GM12878 (cell line): ENCODE measurements around the gene DDX55. TPM values are rescaled to one million over a fixed set of nuclear protein-coding genes. Genes with fewer than 3 reads are reported as not detected.

Source experiments
- ATAC-seq: fragments of 200-7000 bp; cut with Tn5 transposase; 3 replicates; pipeline ENCODE4 v1.9.1; 2020; ENCODE audit warnings: mild to moderate bottlenecking, moderate library complexity
- BruUV-seq: library from RNA; stranded (reverse); fragments of 400-500 nt; replicated peaks from 2 replicates; lab custom pipeline; 2021; lab: Mats Ljungman, UMichigan
- CTCF ChIA-PET: fragments of 300-600 bp; sonication (Branson Sonifier 250); formaldehyde crosslinking; extraction: SDS; loops from one replicate; lab custom pipeline; 2021; ENCODE audit warnings: inconsistent platforms; lab: Yijun Ruan, JAX
- POLR2A ChIA-PET: fragments of 350-600 bp; formaldehyde crosslinking; extraction: SDS; loops from one replicate; lab custom pipeline; 2021; ENCODE audit warnings: inconsistent platforms; lab: Charles Lee
- RAD21 ChIA-PET: fragments of 300-600 bp; sonication (Branson Sonifier 250); formaldehyde crosslinking; loops from one replicate; lab custom pipeline; 2023; ENCODE audit warnings: antibody characterized with exemption; ENCODE audit not compliant: unreplicated experiment; lab: Charles Lee
- SMC1A ChIA-PET: fragments of 300-600 bp; sonication (Branson Sonifier 250); formaldehyde crosslinking; loops from one replicate; lab custom pipeline; 2023; ENCODE audit not compliant: unreplicated experiment, uncharacterized antibody; lab: Charles Lee
- DNase-seq: peaks from one replicate; pipeline ENCODE4 v3.0.0-alpha.2; 2011; ENCODE audit warnings: low read depth, low spot score
- FAIRE-seq: peaks from 3 replicates; lab custom pipeline; 2011; peaks lifted over from hg19 to GRCh38; lab: Jason Lieb, UNC
- H2AFZ ChIP-seq: 2 replicates; pipeline ENCODE4 v1.6.0; 2011; ENCODE audit warnings: low read depth, low read length, control low read depth; ENCODE audit not compliant: control insufficient read depth
- H3K27ac ChIP-seq: 2 replicates; pipeline ENCODE4 v1.5.1; 2011; ENCODE audit warnings: control low read depth; ENCODE audit not compliant: control insufficient read depth, insufficient read depth
- H3K27me3 ChIP-seq, 2 experiments: replicated peaks in 1 of 2; 2 replicates each; pipeline versions ENCODE4 v1.6.0 to v1.6.1; 2011; ENCODE audit warnings: low read length in 1 of 2; ENCODE audit not compliant: control insufficient read depth in 2 of 2, insufficient read depth in 2 of 2
- H3K36me3 ChIP-seq, 2 experiments: 2 replicates each; pipeline ENCODE4 v1.5.1; 2011; ENCODE audit warnings: low read length in 1 of 2; ENCODE audit not compliant: control insufficient read depth in 2 of 2, insufficient read depth in 2 of 2
- H3K4me1 ChIP-seq: 2 replicates; pipeline ENCODE4 v1.6.1; 2011; ENCODE audit warnings: mild to moderate bottlenecking, low read length, moderate library complexity, mixed read lengths; ENCODE audit not compliant: control insufficient read depth, insufficient read depth
- H3K4me2 ChIP-seq: 2 replicates; pipeline ENCODE4 v1.6.0; 2011; ENCODE audit warnings: control low read depth; ENCODE audit not compliant: control insufficient read depth, insufficient read depth
- H3K4me3 ChIP-seq: fragments of 200-600 bp; sonication (generic); 2 replicates; pipeline ENCODE4 v1.5.1; 2016
- H3K79me2 ChIP-seq: 2 replicates; pipeline ENCODE4 v1.6.0; 2011; ENCODE audit warnings: low read length; ENCODE audit not compliant: control insufficient read depth, insufficient read depth
- H3K9ac ChIP-seq: 2 replicates; pipeline ENCODE4 v1.8.0; 2011; ENCODE audit warnings: low read length, control low read depth, mixed read lengths; ENCODE audit not compliant: control insufficient read depth, insufficient read depth
- H3K9me3 ChIP-seq: replicated peaks from 3 replicates; pipeline ENCODE4 v1.5.1; 2011; ENCODE audit warnings: mild to moderate bottlenecking, low read length; ENCODE audit not compliant: control insufficient read depth, insufficient read depth
- H4K20me1 ChIP-seq: 2 replicates; pipeline ENCODE4 v1.6.0; 2011; ENCODE audit not compliant: control insufficient read depth, insufficient read depth
- BHLHE40 ChIP-seq, 2 experiments: fragments of 450-650 bp in 1 of 2; IDR thresholded peaks; 2 replicates each; pipeline ENCODE4 v1.6.1; 2011 to 2017; ENCODE audit warnings: low read depth in 2 of 2, borderline replicate concordance in 1 of 2, improper control_type of control experiment in 1 of 2, low read length in 1 of 2, mild to moderate bottlenecking in 1 of 2
- E4F1 ChIP-seq: fragments of 450-650 bp; IDR thresholded peaks from 2 replicates; pipeline ENCODE4 v1.6.1; 2018; ENCODE audit warnings: borderline replicate concordance, mild to moderate bottlenecking; ENCODE audit not compliant: partially characterized antibody
- FOS ChIP-seq: IDR thresholded peaks from 3 replicates; pipeline ENCODE4 v1.6.1; 2011; ENCODE audit warnings: borderline replicate concordance; ENCODE audit not compliant: insufficient read length; ENCODE audit errors: extremely low read depth
- IKZF1 ChIP-seq: fragments of 450-650 bp; conservative IDR thresholded peaks from 2 replicates; pipeline ENCODE4 v1.6.1; 2017; ENCODE audit warnings: antibody characterized with exemption, mild to moderate bottlenecking
- MLLT1 ChIP-seq: fragments of 450-650 bp; IDR thresholded peaks from 2 replicates; pipeline ENCODE4 v1.6.1; 2016; ENCODE audit warnings: mild to moderate bottlenecking
- PAX5 ChIP-seq: IDR thresholded peaks from 2 replicates; pipeline ENCODE4 v1.6.1; 2011; ENCODE audit warnings: low read depth, low read length, borderline replicate concordance
- PBX3 ChIP-seq: IDR thresholded peaks from 2 replicates; pipeline ENCODE4 v1.6.1; 2011; ENCODE audit warnings: mild to moderate bottlenecking, low read depth, low read length, moderate library complexity; ENCODE audit not compliant: insufficient replicate concordance
- RBBP5 ChIP-seq: fragments of 200-600 bp; sonication (generic); conservative IDR thresholded peaks from 2 replicates; pipeline ENCODE4 v1.6.1; 2016
- SIN3A ChIP-seq: IDR thresholded peaks from 2 replicates; pipeline ENCODE4 v1.6.1; 2012; ENCODE audit warnings: low read depth, low read length, improper control_type of control experiment
- SUZ12 ChIP-seq: fragments of 200-600 bp; sonication (generic); IDR thresholded peaks from one replicate; pipeline ENCODE4 v1.6.1; 2018; ENCODE audit warnings: antibody characterized with exemption, mild to moderate bottlenecking; ENCODE audit not compliant: unreplicated experiment
- ZZZ3 ChIP-seq: IDR thresholded peaks from 2 replicates; pipeline ENCODE4 v1.6.1; 2011; ENCODE audit warnings: low read depth; ENCODE audit not compliant: control insufficient read depth, insufficient read length
- WGBS: methylation state at CpG from one replicate; pipeline ENCODE4 v1.1.6; 2016; ENCODE audit warnings: low lambda C conversion rate; ENCODE audit not compliant: insufficient replicate concordance, insufficient coverage; ENCODE audit errors: missing lambda C conversion rate; 5-methylcytosine and 5-hydroxymethylcytosine counted together
- in situ Hi-C: fragments of 300-500 bp; cut with MboI; formaldehyde crosslinking; loops from 9 replicates; pipeline ENCODE4 v1.14.3; 2018; ENCODE audit warnings: mixed read lengths
- intact Hi-C: fragments of 100-400 bp; cut with micrococcal nuclease; formaldehyde crosslinking; loops from one replicate; pipeline ENCODE4 v1.14.2; 2022; ENCODE audit not compliant: unreplicated experiment
- polyA plus RNA-seq, 11 experiments: library from polyadenylated mRNA; depleted of rRNA in 4 of 11; unstranded in 6 of 11; stranded (reverse) in 5 of 11; fragments of >200 nt; fragmentation: Nextera tagmentation in 4 of 11; fragmentation: Illumina TruSeq in 1 of 11; extraction: Ambion mirVana in 4 of 11; extraction: Trizol in 1 of 11; gene quantifications; 1 replicate in 1 of 11; 2 replicates in 10 of 11; pipeline versions ENCODE4 v1.2.1 to v1.2.3, GENCODE V29; 2011 to 2016; ENCODE audit warnings: inconsistent platforms in 2 of 11, missing spikeins in 2 of 11, low read depth in 1 of 11
- total RNA-seq, 4 experiments: library from RNA; depleted of rRNA in 3 of 4; stranded (reverse); fragments of >200 nt in 3 of 4; fragmentation: Illumina TruSeq in 1 of 4; extraction: Trizol in 1 of 4; gene quantifications; 2 replicates each; pipeline versions ENCODE4 v1.2.1 to v1.2.3, GENCODE V29; 2013 to 2021
- TF ChIP-seq, protein P1 (sequence below): fragments of 450-650 bp; IDR thresholded peaks from 2 replicates; pipeline ENCODE4 v1.6.1; 2017; ENCODE audit warnings: low read depth, mild to moderate bottlenecking, moderate library complexity

The DDX55 gene
- total and polyA plus RNA-seq, 10 of the 15 experiments (the other 5 are each of a cell fraction or from before 2014, with no cell fraction given): 4.5 to 42.4 (median 33.4) TPM

DNA sequence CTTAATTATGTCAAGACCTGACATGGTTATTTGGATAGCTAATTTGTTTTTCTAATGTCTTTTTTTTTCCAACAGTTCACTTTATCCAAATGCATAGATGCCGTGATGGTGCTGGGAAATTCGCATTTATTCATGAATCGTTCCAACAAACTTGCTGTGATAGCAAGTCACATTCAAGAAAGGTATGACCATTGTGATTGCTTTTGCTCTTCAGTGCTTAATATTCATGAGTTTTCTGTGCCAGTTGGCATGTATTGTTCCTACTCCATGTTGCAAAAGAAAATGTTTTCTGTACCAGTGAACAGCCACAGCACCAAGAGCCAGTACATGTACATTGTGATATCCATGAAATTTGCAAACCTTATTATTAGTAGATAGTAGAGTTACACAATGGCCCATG is 43.5 kb downstream of the DDX55 start:
- RAD21 ChIA-PET: no interaction called here
- no peak for FAIRE-seq
- H3K36me3 ChIP-seq: peaks cover 6 to 25% of the 10 kb centered on the region in 2 experiments

More for the DNA sequence above, 43.5 kb downstream of the DDX55 start:
- no peaks in the 10 kb centered on the region for H4K20me1 ChIP-seq
- no TSS peak for BruUV-seq
- ChIA-PET CTCF (no interaction called here), SMC1A (interaction anchor here (0.6 to 1.4 kb wide), 4 partner anchors 12 to 1237 kb away, joined by 3 to 4 read pairs (median 3); no protein-coding TSS in a partner anchor), POLR2A (no interaction called here)
- TF ChIP-seq RBBP5: no peak
- no peak for TF ChIP-seq FOS
- TF ChIP-seq PAX5: no peak
- no peak for TF ChIP-seq SUZ12
- TF ChIP-seq, protein P1, sequence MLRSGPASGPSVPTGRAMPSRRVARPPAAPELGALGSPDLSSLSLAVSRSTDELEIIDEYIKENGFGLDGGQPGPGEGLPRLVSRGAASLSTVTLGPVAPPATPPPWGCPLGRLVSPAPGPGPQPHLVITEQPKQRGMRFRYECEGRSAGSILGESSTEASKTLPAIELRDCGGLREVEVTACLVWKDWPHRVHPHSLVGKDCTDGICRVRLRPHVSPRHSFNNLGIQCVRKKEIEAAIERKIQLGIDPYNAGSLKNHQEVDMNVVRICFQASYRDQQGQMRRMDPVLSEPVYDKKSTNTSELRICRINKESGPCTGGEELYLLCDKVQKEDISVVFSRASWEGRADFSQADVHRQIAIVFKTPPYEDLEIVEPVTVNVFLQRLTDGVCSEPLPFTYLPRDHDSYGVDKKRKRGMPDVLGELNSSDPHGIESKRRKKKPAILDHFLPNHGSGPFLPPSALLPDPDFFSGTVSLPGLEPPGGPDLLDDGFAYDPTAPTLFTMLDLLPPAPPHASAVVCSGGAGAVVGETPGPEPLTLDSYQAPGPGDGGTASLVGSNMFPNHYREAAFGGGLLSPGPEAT: no peak
- no peak for TF ChIP-seq ZZZ3
- TF ChIP-seq SIN3A: no peak
- no peak for TF ChIP-seq BHLHE40 (IDR thresholded peaks at IDR 0.05; ENCODE audit: borderline replicate concordance in 1 of 2, low read depth in 2 of 2, low read length in 1 of 2)
- no peak for TF ChIP-seq IKZF1
- no peak for TF ChIP-seq E4F1
- TF ChIP-seq PBX3: no peak
- no peak for TF ChIP-seq MLLT1
- no peak overlapping the region for H3K4me3 ChIP-seq
- H3K9me3 ChIP-seq: no peaks in the 10 kb centered on the region
- H3K9ac ChIP-seq: no peak overlapping the region
- 98% methylated on average over 3 of the region's 3 CpGs for WGBS
- in situ Hi-C loops: no loop called here
- ATAC-seq (no peak), DNase-seq (no peak)
- intact Hi-C loops: no loop called here
- H3K27ac ChIP-seq: no peak overlapping the region
- H3K4me1 ChIP-seq: no peaks in the 10 kb centered on the region
- H3K4me2 ChIP-seq: no peak overlapping the region
- H3K79me2 ChIP-seq: no peaks in the 10 kb centered on the region; the same call in 1 of the 2 replicates
- H3K27me3 ChIP-seq: no peaks in the 10 kb centered on the region
- no peak overlapping the region for H2AFZ ChIP-seq
